Stimulated activated CD4-positive, alpha-beta T cell treated with anti-CD3 and anti-CD28 coated beads, TNF-alpha, amount 100 ng/mL, for 48 hours (primary cell): ENCODE data around the gene ERF.

Experiments used
- DNase-seq, 3 donors: peaks; one replicate each; pipeline ENCODE4 v3.0.0-alpha.2; 2020; ENCODE audit warnings: low read depth in 3 of 3

The ERF gene

DNA sequence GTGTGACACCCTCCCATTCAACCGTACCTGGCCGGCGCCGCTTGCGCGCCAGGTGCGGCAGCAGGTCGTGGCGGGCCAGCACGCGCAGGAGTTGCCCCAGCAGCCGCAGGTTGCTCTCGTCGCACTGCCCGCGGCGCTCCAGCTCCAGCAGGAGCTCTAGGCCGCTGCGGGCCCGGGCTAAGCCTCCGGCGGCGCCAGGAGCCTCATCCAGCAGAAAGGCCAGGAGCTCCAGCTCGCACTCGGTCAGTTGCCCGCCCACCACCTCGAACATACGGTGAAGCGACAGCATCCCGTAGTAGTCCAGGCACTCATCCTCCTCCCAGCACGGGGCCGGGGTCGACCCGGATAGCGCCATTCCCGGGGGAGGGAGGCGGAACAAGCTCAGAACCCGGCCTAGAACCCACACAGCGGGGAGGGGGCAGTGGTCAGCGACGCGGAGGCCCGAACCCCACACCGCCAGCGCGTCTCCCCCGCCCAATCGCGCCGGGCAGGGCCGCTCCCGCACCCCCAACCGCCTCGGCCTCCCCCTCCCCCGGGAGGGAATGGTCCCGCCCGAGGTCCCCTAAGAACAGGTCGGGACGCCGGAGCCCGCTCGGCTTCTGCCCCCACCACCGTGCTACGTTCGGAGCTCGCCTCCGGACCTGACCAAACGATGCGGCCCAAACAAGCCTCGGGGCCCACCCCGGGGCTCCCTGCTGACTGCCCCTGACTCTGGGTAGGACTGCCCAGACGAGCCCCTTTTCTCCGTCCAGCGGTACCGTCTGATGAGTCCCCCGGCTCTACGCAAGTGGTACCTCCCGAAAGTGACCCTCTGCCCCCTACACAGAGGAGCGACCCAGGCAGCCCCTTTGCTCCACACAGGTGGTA is 38.0 kb downstream of the ERF start:
- DNase-seq = no peak

DNA sequence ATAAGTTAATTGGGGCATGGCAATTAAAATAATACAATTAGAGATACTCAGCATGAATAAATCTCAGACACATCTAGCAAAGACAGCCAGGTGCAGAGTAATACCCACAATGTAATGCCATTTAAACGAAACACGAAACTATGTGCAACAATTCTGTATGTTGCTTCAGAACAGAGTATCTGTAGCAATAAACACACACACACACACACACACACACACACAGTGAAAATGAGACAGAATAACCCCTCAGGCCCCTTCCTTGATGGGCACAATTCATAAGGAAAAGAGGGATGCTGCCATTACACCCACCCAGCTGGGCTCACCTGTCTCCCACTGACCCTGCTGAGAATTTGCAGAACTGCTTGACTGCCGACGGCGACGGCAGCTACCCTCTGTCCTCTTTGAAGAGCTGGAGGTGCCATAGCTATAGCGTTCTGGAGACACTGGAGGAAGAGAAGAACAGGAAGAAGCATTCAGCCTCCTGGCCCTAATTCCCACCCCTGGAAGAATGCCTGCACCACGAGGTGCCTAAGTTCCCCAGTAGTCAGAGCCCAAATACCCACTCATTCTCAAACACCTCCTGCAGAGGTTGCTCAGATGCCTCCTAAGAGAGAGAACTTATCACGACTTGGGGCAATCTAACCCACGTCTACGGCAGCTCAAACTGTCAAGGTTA is 40.0 kb downstream of the ERF start:
- no peak for DNase-seq

DNA sequence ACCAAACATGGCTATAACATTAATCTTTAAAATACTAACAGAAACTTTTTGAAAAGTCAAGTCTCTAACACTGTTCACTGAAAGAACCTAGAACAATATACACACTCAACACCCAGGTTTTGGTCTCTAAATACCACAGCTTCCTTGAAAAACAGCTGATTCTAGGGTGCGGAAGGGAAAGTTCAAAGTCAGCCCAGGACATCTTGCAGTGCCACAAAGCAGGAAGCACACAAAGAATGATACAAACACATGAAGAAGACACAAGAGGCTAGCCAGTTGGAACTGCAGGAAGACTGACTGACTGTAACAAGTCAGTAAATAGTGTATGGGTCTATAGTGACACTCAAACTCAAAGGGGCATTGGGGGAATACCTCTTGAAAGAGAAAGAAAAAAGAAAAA is 42.0 kb downstream of the ERF start:
- no peak for DNase-seq

GRCh38 chr19:42208612-42209011 is 46.3 kb downstream of the ERF start:
- no peak for DNase-seq

DNA sequence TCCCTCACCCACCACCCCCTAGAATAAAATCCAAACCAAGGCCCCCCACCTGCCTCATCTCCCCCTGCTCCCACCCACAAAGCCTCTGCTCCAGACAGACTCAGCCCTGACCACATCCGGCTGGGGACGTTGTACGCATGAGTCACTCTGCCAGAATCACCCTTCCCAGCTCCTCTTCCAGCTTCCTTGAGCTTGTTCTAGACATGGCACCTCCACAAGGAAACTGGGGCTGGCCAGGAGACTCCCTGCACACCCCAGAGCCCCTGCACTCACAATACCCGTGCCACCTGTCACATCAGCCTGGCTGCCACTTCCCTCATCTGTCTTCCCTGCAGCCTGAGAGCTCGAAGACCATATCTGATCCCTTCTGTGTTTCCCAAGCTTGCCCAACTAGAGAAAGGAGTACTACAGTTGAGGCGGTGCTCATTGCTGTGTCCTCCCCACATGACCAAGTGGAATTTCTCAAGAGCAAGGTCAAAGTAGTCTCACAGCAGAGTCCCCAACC is 47.1 kb downstream of the ERF start:
- DNase-seq = no peak

GRCh38 chr19:42206871-42207755 is 47.8 kb downstream of the ERF start:
- DNase-seq = no peak

- DNase-seq = no peak
Measured at GRCh38 chr19:42204664-42205063, 50.3 kb downstream of the ERF start.

GRCh38 chr19:42203700-42204099 is 51.2 kb downstream of the ERF start:
- DNase-seq = no peak

DNA sequence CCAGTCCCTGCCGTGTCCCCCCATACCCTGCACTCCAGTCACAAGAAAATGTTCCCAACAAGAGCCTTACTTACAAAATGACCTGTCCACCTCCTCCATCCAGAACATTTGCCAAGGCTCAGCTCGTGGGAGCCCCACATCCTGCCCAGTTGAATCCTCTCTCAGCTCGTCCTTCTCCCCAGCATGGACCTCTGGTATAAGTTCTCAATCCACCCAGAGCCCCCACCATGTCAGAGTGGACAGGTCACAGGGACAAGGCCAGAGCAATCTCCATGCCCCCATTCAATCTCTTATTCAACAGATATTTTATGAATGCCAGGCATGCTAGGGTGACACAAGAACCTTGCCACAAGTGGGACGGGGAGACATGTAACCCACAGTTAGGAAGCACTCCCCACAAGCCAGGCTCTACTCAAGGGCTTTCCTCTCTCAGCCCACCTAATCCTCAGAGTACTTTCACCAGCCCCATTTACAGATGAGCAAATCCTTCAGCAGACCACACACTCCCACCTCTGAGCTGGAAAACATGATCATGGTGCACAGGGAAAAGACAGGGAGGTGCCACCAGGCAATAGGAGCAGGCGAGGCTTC is 52.5 kb downstream of the ERF start:
- DNase-seq = no peak

DNA sequence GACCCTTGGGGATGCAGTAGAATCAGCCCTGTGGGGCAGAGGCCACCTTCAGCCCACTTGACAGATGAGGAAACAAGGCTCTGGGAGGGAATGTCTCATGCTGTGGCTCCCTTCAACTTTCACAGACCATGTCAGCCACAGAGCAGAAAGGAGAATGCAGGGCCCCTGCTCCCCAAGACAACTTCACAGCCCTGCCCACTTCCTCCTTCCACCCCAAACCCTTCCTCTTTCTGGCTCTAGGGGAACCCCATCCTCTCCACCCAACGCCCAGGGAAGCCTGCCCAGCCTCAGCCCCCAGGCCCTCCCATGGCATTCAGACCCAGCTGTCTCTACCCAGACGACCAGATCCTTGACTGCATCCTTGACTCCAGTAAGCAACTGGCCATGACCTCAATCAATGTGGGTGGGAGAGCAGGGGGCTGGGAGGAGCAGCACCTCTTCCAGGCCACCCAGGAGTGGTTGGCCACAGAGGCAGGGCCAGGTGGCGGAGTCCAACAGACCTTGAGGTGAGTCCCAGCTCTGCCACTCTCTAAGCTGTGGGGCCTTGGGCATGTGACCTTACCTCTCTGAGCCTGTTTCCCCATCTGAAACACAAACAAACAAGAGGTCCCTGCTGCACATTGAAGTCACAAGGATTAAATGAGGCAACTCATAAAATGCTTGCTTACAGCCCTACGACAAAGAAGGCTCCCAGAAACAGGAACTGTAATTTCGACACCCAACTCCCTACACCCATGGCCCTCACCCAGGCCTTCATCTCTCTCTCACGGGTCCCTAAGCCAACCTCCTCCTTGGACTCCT is 53.2 kb downstream of the ERF start:
- no peak for DNase-seq

DNA sequence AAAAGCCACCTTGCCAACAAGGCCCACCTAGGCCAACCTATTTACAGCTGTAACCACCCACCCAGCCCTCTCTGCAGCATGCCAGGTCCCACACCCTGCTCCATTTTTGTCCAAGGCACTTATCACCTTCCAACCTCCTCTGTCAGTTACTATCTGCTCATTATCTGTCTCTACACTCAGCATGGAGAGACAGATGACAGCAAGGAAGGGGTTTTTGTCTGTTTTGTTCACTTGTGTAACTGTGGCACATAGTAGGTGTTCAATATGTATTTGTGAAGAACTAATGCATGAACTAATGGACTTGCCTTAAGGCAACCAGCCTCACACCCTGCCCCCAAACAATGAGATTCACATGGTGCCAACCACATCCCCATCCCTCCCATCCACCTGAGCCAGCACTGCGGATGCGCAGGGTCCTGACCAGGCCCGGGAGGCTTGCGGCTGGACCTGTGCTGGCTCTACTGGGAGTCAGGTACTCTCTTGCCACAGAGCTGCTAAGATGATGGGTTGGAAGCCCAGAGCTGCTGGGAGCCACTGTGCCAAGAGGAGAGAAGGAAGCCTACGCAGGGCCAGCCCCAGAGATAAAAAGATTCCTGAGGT is 54.7 kb downstream of the ERF start:
- no peak for DNase-seq

GRCh38 chr19:42199440-42200115 is 55.4 kb downstream of the ERF start:
- peak in 1 of 3 donors; percentile 60 for DNase-seq

DNA sequence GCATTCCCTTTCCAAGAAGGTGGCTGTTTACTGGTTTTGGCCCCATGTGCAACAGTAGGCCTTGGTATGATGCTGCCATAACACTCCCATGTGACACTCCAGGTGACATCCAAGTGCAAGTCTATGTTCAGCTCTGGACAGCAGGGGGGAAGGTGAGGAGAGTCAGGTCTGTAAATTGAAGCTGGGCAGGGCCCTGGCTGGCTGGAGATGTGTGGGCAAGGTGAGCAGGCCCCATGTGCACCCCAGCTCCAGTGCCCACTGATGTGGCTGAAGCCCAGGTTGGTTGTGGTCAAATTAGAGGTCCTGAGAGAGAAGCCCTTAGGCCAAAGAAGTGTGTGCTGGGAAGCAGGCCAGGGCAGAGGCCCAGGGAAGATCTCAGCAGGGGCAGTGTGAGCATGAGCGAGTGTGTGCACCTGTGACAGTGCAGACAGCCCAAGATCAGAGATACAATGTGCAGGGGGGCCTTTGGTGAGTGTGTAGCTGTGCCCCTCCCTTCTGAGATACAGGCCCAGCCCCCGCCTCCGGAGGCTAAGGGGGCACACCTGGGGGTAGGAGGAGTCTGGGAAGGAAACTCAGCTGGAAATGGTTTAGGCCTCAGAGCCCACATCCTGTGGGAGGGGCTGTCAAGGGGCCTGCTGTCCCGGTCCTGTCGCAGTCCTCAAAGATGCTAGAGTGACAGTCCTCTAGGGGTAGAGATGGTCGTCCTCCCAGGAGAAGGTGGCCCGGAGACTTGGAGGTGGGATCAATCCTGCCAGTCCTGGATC is 56.1 kb downstream of the ERF start:
- DNase-seq = peak in 1 of 3 donors; percentile 25
